Effector CD4-positive, alpha-beta T cell (primary cell): ENCODE results near the gene PARS2.

Experiments
- DNase-seq: peaks from one replicate; pipeline ENCODE4 v3.0.0-alpha.2; 2020

Gene PARS2

GRCh38 chr1:54728027-54728426, 36.3 kb downstream of the PARS2 start:
- no peak for DNase-seq

- DNase-seq = no peak
Measured at GRCh38 chr1:54724771-54725170, 39.6 kb downstream of the PARS2 start.

GRCh38 chr1:54723985-54724384, 40.3 kb downstream of the PARS2 start:
- no peak for DNase-seq

GRCh38 chr1:54721719-54722118, 42.6 kb downstream of the PARS2 start:
- no peak for DNase-seq

- DNase-seq = no peak
Measured at GRCh38 chr1:54716299-54717047, 47.9 kb downstream of the PARS2 start.

- peak; percentile 75 for DNase-seq
Measured at GRCh38 chr1:54715493-54716298, 48.6 kb downstream of the PARS2 start, which contains the start of gene TTC4. TSS of gene TTC4 (plus strand) at chr1:54715861. CDS start at chr1:54715909, 48 bp downstream.

- DNase-seq = no peak
Measured at GRCh38 chr1:54714881-54715492, 49.3 kb downstream of the PARS2 start.

GRCh38 chr1:54711536-54711935, 52.8 kb downstream of the PARS2 start:
- DNase-seq = no peak

- DNase-seq = no peak
Measured at GRCh38 chr1:54710841-54711240, 53.5 kb downstream of the PARS2 start.

GRCh38 chr1:54710434-54710833, 53.9 kb downstream of the PARS2 start:
- no peak for DNase-seq

- DNase-seq = no peak
Measured at GRCh38 chr1:54709547-54710292, 54.6 kb downstream of the PARS2 start.

GRCh38 chr1:54708385-54708784, 55.9 kb downstream of the PARS2 start:
- DNase-seq = no peak
